T-helper 1 cell treated with Interleukin-12 subunit alpha and Interleukin-12 subunit beta and Interleukin-4 antibody, amounts not matched to agents 30 ng/mL and 1 ng/mL, for 36 hours (primary cell): ENCODE data around the gene NFASC. TPM values are rescaled to one million over a fixed set of nuclear protein-coding genes. Genes with fewer than 3 reads are reported as not detected.

Experiments used
- intact Hi-C: fragments of 100-400 bp; cut with micrococcal nuclease; formaldehyde crosslinking; loops from one replicate; pipeline ENCODE4 v1.15.1; 2024
- total RNA-seq: library from RNA; stranded (reverse); gene quantifications from 2 replicates; pipeline ENCODE4 v1.2.3, GENCODE V29; 2022

Gene NFASC
- total RNA-seq, 1 donor from 2014 or later = 0.20 TPM

DNA sequence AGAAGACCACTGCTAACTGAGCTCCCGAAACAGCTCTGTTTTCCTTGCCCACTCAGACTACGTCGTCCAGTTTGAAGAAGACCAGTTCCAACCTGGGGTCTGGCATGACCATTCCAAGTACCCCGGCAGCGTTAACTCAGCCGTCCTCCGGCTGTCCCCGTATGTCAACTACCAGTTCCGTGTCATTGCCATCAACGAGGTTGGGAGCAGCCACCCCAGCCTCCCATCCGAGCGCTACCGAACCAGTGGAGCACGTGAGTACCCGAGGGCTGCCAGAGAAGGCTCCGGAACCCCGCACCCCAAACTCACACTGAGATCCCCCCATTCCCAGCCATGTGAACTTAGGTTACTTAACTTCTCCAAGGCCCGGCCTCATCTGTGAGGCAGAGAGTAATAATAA lies 108.6 kb downstream of the NFASC start:
- intact Hi-C loops = no loop called here

DNA sequence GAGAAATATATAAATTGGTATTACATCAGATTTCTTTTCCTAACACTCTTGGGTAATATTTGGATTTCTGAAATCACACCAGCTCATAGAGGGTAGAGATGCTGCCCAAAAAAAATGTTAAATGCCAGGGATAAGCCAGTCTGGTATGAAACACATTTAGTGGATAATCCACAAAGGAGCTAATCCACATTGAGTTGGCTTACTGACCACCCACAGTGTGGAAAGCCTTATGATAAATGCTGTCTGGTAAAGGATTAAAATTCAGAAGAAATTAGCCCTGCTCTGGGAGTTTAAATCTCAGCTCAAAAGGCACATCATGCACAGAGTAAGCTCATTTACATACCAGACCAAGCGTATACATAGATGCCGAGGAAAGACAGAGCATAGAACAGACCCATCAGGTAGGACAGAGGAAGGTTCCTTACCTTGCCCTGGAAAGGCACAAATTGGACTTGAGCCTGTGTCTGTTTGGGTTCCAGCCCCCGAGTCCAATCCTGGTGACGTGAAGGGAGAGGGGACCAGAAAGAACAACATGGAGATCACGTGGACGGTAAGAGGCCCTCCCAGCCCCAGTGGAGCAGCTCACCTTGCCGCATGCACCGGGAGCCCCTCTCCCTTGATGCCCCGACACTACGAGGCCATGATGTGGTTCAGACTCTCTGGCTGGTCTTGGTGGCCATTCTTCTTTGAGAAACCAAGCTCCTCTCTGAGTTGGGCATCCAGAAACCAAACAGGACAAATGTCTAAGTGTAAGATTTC lies 109.4 kb downstream of the NFASC start:
- intact Hi-C loops = loop anchor here (10.0 kb wide), 1 partner anchor 345 kb away; the partner anchor contains the start of gene NUAK2

DNA sequence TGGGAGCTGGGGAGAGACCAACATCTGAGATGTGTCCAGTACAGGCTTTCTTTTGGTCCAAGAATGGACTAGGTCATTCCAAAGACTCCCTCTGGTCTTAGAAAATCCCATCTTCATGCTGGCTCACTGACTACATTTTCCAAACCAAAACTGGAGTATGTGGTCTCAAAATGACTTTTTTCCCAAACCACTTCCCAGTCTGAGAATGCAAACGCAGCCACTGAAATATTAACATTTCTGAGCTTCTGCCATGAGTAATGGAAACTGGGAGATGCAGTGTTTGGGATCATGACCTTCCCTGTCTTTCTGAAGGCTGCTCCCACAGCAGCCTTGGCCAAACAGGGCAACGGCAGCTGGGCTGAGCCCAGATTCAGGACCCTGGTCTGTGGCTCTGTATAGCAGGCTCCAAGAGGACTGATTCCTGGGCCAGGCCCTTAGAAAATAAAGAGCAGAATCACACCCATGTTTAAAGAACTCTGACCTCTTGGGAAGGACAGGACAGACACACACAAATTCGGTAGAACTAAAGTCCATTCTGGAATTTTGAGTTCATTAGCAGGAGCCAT lies 110.3 kb downstream of the NFASC start:
- intact Hi-C loops = loop anchor here (10.0 kb wide), 1 partner anchor 344 kb away; the partner anchor contains the start of gene NUAK2

DNA sequence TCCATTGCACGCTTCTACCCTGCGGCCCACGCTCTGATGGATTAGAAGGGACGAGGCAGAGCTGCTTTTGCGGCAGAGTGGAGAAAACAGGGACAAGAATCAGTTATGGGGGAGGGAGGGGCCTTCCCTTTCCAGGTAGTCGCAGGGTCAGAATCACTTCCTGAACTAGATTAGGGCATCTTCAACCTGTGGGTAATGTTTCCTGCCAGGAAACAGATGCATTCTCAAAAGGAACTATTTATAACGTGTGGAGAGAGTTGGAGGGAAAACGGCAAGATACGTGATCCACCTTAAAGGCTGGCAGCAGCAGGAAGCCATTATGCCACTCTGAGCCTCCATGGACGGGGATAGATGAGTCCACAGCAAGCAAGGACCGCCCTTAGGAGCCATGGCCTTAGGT lies 112.5 kb downstream of the NFASC start:
- intact Hi-C loops = loop anchor here (10.0 kb wide), 1 partner anchor 342 kb away; the partner anchor contains the start of gene NUAK2

DNA sequence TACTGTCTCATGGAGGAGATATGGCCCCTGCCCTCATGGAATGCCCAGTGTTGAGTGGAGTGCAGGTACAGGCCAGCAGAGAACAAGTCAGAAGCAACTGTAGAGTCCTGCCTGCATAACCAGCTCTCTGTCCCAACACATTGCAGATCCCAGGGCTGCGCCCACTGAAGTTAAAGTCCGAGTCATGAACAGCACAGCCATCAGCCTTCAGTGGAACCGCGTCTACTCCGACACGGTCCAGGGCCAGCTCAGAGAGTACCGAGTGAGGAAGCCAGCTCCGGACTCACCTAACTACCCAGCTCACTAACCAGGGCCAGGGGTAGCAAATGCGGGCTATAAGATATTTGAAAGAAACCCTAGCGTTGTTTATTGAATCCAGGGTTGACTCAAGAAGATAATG lies 113.2 kb downstream of the NFASC start:
- intact Hi-C loops = loop anchor here (10.0 kb wide), 1 partner anchor 341 kb away; the partner anchor contains the start of gene NUAK2

DNA sequence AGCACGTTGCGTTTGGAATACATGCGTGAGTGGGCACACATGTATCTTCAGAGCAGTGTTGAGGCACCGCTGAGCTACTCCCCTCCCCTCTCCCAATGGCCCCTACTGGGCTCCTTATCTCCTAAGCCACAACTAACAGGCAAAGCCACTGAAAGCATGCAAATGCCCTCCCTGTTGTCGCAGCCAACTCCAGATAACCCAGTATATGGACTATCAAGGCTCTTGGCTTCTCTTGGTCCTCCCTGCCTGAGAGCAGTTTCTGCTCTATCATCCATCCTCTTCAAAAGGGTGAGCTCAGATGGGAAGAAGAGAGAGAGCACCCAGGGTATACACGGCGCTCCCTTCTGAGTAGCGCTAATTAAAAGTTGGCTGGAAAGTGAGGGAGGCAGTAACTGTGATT lies 113.8 kb downstream of the NFASC start:
- intact Hi-C loops = loop anchor here (10.0 kb wide), 1 partner anchor 340 kb away; the partner anchor contains the start of gene NUAK2

DNA sequence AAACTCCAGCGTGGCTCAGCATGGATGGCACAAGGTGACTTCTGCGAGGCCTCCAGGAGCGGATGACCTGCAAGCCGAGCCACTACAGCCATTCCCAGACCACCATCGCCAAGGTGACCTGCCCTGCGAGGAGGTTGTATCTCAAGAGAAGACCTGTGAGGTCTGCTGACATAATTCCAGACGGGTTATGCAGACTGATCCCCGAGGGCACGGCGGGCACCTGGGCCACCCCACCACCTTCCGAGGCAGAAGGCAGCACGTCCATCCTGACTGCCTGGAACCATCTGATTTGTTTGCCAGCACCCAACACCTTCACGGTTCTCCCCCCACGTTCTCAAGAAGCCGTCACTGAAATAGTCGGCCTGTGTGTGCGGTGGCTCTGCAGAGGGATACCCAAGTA lies 115.5 kb downstream of the NFASC start:
- intact Hi-C loops = loop anchor here (10.0 kb wide), 1 partner anchor 339 kb away; the partner anchor contains the start of gene NUAK2

DNA sequence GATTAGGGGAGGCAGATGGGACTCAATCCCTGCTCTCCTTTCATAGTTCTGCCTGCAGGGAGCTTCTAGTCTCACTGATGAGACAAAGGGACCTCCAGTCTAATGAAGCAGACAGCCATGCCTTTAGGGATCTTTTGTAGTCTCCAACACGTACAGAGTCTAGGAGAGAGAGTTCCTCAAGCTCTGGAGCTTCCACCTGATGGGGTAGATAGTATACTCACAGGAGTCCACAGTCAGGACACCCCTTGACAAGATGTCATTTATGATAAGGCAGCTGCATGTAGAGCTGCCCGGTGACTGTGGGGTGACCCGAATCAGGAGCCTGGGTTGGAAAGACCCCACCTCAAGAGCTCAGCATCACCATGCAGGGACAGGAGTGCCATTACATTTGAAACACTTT lies 117.0 kb downstream of the NFASC start:
- intact Hi-C loops = loop anchor here (10.0 kb wide), 1 partner anchor 337 kb away; the partner anchor contains the start of gene NUAK2

DNA sequence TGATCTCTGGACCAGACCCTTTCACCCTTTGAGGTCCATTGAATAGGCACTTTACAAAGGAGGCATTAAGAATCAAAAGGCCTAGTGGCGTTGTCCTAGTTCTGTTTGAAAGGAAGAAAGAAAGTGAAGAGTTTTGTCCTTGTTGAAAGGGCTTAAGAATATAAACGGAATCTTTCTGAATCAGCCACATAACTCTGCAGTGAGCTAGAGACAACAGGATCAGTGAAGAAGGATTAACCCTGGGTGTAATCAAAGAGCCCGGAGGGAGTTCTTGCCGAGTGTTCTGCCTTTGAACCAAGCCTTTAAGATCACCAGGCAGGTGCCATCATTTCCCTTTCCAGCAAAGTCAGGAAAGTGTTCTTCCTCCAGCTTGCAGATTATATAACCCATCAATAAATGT lies 117.5 kb downstream of the NFASC start:
- intact Hi-C loops = loop anchor here (10.0 kb wide), 1 partner anchor 337 kb away; the partner anchor contains the start of gene NUAK2

DNA sequence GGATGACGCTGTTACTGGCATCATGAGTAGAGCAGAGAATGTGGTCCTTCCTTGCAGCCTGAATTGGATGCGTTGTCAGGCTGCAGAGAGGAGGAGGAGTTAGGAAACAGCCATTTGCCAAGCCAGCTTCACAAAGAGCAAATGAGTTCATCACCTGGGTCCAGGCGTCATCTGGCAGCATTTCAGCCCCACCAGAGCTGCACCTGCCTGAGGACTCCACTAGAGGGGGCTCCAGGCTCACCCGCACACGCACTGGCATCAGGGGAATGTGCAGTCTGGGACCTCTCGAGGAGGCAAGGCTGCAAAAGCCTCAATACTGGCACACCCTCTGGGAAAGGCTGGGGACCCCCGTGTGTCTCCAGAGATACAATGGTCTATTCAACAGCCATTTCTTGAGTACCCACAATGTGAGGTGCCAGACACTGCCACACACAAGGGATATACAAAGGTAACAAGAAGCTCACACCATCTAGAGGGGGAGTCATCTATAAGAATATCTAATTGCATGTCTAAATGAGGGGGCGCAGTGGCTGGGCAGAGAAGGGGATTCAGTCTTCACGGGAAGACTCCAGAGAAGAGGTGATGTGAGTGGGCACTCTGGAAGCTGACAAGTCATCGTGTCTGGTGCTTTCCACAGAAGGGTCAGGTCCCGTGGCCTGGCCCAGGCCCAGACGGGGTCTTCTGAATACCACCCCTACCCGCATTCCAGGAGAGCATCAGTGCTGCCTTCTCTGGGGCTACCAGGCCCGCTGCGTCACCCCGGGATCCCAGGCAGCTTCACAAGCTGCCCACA lies 118.8 kb downstream of the NFASC start:
- intact Hi-C loops = loop anchor here (1.0 to 10.0 kb wide), 4 partner anchors 72 to 335 kb away; partner anchors contain the start of gene NUAK2

DNA sequence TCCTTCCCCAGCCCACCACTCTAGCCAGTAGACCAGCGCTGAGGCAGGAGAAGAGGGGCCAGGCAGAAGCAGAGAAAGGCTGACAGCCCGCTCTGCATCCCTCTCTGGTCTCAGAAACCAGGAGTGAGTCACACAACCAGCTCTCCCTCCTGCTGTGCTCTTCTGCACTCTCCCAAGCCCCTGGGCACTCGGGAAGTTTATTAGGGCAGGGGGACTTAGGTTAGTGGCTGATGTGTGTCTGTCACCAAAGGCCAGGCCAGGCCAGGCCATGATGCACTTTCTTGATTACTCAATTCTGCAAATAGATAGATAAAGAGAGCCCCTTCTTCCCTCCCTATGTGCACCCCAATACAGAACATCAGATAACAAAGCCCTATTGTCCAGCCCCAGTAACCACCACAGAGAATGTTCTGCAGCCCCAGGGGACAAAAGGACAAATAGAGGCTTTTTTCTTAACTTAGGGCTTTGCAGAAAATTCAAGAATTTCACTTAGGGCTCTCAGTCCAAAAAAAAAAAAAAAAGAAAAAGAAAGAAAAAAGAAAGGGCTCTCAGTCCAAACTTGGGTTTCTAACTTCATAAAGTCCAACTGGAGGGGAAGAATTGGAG lies 119.5 kb downstream of the NFASC start:
- intact Hi-C loops = no loop called here

DNA sequence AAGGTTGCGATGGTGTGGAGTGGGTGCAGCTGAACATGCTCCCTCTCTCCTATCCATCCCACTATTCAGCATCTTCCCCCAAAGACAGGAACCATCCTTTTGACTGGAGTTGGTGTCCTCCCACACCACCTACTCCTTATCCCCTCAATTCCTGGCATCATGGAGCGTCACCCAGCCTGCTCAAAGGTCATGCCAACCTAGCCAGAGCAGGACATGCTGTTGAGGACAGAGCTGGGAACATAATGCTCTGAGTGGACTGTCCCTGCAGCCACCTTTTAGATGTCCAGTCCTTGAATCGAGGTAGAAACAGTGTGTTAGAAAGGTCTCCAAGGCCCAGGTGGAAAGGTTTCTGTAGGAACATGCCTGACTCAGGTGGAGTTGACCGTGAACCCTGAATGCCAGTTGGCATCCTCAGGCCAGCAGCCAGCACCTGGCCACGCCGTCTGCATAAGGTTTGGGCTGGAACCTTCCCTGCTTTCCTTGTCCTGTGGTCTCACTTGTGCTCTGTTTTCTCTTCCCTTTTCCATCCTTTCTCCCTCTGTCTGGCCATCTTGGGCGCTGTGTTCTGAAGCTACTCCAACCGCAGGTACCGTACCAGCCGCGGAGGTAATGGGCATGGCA lies 120.2 kb downstream of the NFASC start:
- intact Hi-C loops = no loop called here

DNA sequence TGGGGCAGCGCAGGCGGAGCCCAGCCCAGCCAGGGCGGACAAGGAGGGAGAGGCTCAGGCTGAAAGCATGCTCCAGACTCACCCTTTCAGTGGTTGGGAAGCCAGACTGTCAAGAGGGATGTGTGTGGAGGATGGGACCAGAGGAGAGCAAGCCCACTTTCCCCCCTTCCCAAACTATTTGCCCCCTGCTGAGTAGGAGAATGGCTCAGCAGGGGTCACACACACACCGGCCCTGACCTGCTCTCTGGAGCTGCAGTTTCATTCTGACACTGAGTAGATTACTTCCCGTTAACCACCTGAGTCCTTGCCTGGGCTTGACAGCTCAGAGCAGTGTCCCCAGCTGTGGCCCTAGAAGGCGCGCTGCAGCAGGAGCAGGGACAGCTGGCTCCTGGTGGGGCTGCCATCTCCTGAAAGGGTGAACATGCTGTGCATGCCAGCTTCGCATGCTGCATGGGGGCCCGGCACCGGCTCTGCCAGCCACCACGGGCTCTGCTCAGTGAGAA lies 120.7 kb downstream of the NFASC start:
- intact Hi-C loops = no loop called here

DNA sequence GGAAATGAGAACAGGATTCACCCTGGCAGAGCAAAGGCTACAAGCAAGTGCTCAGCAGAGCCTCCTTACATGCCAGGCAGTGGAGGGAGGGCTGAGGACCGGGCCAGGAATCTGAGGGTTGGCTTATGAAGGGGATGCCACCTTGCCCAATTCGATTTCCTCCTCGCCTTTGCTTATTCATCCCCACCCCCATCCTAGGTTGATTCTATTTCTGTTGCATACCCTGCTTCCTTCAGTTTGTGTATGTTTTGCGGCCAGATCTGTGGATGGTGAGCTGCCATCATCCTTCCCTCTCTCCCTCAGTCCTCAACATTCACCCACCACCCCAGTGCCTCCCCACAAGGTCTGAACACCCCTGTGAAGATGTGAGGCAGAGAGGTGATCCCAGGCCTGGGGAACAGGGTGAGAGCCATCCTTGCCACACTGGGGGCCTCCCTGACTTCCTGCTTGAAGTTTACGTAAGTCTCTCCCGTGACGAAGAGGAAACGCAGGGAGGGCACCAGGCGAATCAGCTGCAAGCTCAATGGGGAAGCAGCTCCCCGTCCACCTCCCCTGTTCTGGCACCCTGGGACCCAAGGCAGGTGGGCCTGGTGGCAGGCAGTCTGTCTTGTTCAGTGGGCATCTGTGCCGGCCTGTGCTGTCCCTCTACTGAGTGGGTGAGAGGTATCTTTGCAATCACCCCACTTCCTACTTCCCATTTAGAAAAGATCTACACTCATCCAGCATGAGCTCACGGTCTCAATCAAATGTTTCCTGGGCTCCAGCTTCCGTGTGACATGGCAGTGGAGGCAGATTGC lies 121.7 kb downstream of the NFASC start:
- intact Hi-C loops = no loop called here

DNA sequence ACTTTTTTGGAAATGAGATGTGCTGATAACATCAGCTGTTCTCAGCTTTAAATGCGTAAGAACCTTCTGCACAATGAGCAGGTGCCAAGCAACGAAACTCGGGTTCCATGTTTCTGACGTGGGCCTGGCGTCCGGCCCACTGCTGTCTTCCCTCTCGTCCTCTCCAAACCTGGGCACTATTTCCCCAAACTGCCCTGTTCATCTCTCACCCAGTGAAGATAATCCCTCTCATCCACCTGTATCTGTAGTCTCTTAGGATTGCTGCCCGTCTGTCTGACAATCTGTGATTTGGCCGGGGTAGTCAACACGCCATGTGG lies 122.3 kb downstream of the NFASC start:
- intact Hi-C loops = no loop called here

DNA sequence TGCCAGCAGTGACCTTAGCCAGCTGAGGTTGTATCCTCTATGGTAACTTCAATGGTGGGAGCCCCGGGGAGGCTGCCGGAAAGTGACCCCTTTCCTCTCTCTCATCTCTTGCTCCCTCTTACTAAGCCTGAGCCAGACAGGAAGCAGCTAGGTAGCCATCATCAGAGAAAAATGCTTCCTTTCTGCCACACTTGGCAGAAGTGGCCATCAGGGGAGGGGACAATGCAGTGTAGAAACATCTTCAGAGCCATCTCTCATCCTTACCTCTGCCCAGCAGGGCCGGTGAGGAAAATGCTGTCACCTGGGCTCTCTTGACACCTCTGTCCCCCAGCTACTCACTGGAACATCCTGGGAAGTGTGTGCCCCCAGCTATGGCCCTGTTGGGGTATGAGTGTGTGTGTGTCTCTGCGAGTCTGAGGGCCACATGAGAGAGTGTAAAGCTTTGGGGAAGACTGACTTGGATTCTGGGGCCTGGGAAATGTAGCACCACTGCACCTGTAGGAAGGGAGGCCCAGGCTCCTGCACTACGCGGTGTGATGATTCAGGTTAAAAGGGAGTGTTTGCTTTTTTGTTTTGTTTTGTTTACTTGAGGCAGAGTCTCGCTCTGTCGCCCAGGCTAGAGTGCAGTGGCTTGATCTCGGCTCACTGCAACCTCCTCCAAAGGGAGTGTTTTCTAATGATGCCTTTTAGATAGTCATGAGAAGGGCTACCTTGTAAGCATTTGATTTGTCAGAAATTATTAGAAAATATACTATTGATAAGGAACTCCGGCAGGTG lies 123.6 kb downstream of the NFASC start:
- intact Hi-C loops = no loop called here

DNA sequence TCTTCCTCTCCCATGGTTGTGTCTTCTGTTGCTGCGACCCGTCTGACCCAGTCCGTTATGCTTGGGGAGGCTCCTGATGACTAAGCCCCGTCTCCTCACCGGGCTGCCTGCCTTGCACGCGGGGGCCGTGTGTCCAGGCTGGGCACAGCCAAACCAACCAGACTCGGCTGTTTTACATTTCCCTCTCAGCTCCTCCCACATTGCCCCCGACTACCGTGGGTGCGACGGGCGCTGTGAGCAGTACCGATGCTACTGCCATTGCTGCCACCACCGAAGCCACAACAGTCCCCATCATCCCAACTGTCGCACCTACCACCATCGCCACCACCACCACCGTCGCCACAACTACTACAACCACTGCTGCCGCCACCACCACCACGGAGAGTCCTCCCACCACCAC lies 126.3 kb downstream of the NFASC start:
- intact Hi-C loops = no loop called here

DNA sequence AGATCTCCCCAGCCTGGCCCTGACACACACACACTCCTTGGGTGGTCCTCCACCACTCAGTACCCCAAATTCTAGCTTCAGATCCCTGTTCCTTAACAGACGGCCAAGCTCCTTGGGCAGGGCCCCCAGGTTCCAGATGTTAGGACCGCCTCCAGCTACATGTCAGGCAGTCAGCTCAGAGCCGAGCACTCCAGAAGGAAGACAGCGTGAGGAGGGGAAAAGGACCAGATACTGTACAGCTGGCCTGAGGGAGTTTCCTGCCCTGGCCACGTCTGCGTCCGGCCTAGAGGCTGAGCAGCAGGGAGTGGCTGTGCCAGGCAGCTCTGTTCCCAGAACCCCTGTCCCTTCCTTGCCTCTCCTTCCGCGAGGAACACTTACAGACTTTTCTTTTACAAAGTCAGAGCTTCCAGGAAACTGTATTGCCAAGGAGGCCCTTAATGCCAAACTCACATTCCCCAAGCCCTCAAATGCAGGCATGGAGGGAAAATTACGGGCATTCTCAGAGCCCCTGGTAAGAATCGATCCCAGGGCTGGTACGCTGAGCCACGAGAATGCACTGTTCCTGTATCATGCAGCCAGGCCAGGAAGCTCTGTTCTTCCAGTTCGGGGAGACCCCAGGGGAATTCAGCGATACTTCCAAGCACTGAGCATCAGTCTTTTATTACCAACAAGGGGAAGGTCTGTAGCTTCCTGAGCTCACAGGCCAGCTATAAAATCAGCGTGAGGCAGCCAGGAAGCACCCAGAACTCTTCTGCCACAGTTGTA lies 127.1 kb downstream of the NFASC start:
- intact Hi-C loops = no loop called here
